Measurements from ENCODE around the gene TUBB3. TPM values are rescaled to one million over a fixed set of nuclear protein-coding genes. Genes with fewer than 3 reads are reported as not detected.

Gene TUBB3
- total and polyA plus RNA-seq, 2 of the 4 experiments (the other 2 are of a cell fraction), result 311 to 410 TPM

GRCh38 chr16:89913408-89914387, 9.4 kb upstream of the TUBB3 start:
- Histone ChIP-seq H3K27ac (ENCODE audit: insufficient read depth, low read length) (no peak overlapping the region), H3K4me2 (ENCODE audit: low read depth, low read length) (no peak overlapping the region), H2AK9ac (replicated peaks; ENCODE audit: low read depth, low read length, poor library complexity) (peak overlapping the region; percentile 15), H3K79me1 (ENCODE audit: low read depth in 1 of 2, low read length in 2 of 2) (peaks cover 0 to 27% of the 10 kb centered on the region in 2 experiments), H3K56ac (ENCODE audit: extremely low read depth, insufficient read depth, low read length) (no peak overlapping the region), H3K9me1 (ENCODE audit: insufficient read depth, low read length) (peaks cover 6% of the 10 kb centered on the region; the same call in 1 of the 2 replicates), H4K5ac (ENCODE audit: low read depth, low read length) (no peak overlapping the region), H2BK5ac (ENCODE audit: low read depth, low read length, poor library complexity, severe bottlenecking) (no peak overlapping the region), H3K4me1 (ENCODE audit: control insufficient read depth, insufficient read depth, low read length) (peaks cover 11% of the 10 kb centered on the region), H3K9me3 (ENCODE audit: control insufficient read depth, insufficient read depth, low read length) (no peaks in the 10 kb centered on the region), H4K91ac (ENCODE audit: insufficient read depth, low read depth, low read length) (no peak overlapping the region), H3K4me3 (ENCODE audit: insufficient read depth, low read depth, low read length) (no peak overlapping the region), H3K18ac (ENCODE audit: low read depth, low read length) (no peak overlapping the region), H3K23ac (ENCODE audit: low read depth, low read length) (no peak overlapping the region), H2BK15ac (ENCODE audit: low read depth, low read length) (no peak overlapping the region), H4K8ac (ENCODE audit: low read depth in 2 of 2, low read length in 2 of 2) (no peak overlapping the region), H2AFZ (replicated peaks; ENCODE audit: low read length, poor library complexity) (no peak overlapping the region), H3K14ac (replicated peaks; ENCODE audit: low read depth, low read length) (no peak overlapping the region), H3K27me3 (ENCODE audit: control insufficient read depth, insufficient read depth, low read length) (no peaks in the 10 kb centered on the region), H2BK120ac (ENCODE audit: low read depth, low read length) (no peak overlapping the region), H3K9ac (ENCODE audit: low read depth, low read length) (no peak overlapping the region), H2AK5ac (ENCODE audit: low read depth, low read length) (no peak overlapping the region), H2BK20ac (ENCODE audit: low read depth, low read length) (no peak overlapping the region), H3K4ac (ENCODE audit: low read depth, low read length) (no peak overlapping the region), H3K36me3 (ENCODE audit: control insufficient read depth, insufficient read depth, low read length) (peaks cover 34% of the 10 kb centered on the region), H4K20me1 (ENCODE audit: insufficient read depth, low read length) (peaks cover 10% of the 10 kb centered on the region)
- 88% methylated on average over 26 of the region's 30 CpGs; no CpG with 5 or more reads in 1 of the 2 experiments for whole genome bisulfite sequencing, 2 experiments (ENCODE audit: extremely low coverage in 2 of 2, insufficient read length in 1 of 2)
- ChIA-PET POLR2A (ENCODE audit: unreplicated experiment) (no interaction called here), CTCF (no interaction called here)
- dilution Hi-C loops (cut with HindIII; ENCODE audit: low sequenced_read_pairs, unreplicated experiment), result no loop called here
- DNase-seq (no peak), ATAC-seq (ENCODE audit: low read depth) (no peak)
- intact Hi-C loops (cut with micrococcal nuclease), result no loop called here
- no TSS peak for BruUV-seq (replicated peaks)
- in situ Hi-C loops (cut with MboI; ENCODE audit: low sequenced_read_pairs), result no loop called here
- TF ChIP-seq CTCF (conservative IDR thresholded peaks at IDR 0.05; ENCODE audit: low read depth, low read length) (no peak), USF2 (IDR thresholded peaks at IDR 0.05; ENCODE audit: low read depth, low read length) (no peak), MXI1 (IDR thresholded peaks at IDR 0.05; ENCODE audit: borderline replicate concordance, low read depth, low read length) (no peak), RFX5 (IDR thresholded peaks at IDR 0.05; ENCODE audit: low read depth, low read length) (no peak)

Data from IMR-90 (cell line).